ENCODE data around the gene ALDH1A1.

The ALDH1A1 gene

DNA sequence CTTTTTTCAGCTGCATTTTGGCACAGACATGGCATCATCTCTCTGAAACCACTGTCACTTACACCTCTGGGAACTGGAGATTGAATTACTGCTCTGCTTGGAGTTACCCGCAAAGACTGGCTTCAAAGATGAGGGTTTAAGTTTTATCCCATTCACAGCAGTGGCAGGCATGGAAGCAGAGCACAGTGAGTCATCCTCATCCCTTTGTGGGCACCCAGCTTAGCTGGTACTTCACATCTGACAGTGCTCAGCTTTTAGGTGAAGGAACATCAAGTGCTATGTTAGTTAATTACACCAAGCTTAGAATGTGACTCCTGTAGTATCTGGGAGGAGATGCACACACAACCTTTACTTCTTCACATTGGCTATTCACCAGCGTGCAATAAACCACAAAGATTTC is 24.8 kb upstream of the ALDH1A1 start:
- Histone ChIP-seq H3K9me3 (ENCODE audit: control insufficient read depth, insufficient read depth, low read depth, low read length) (no peaks in the 10 kb centered on the region), H3K4me1 (ENCODE audit: control insufficient read depth, insufficient read depth, low read length) (no peaks in the 10 kb centered on the region), H3K36me3 (ENCODE audit: control insufficient read depth in 2 of 2, insufficient read depth in 1 of 2, low read length in 2 of 2) (no peaks in the 10 kb centered on the region), H3K4me3 (ENCODE audit: low read depth, low read length) (no peak overlapping the region), H3K27ac (ENCODE audit: extremely low read depth, low read depth, low read length) (no peak overlapping the region)
- TF ChIP-seq ZNF621 (tag by site-specific recombination; IDR thresholded peaks at IDR 0.05) (no peak), ZNF335 (tag by site-specific recombination; conservative IDR thresholded peaks at IDR 0.05) (no peak), RBAK (tag by site-specific recombination; IDR thresholded peaks at IDR 0.05) (no peak), OVOL3 (tag by site-specific recombination; IDR thresholded peaks at IDR 0.05) (no peak), IKZF3 (tag by site-specific recombination; IDR thresholded peaks at IDR 0.05) (no peak), ZNF654 (tag by site-specific recombination; IDR thresholded peaks at IDR 0.05; ENCODE audit: low read depth) (no peak), ZBTB17 (tag by site-specific recombination; IDR thresholded peaks at IDR 0.05) (no peak), ZNF433 (tag by site-specific recombination; IDR thresholded peaks at IDR 0.05; ENCODE audit: low read depth) (no peak), ZNF37A (tag by site-specific recombination; IDR thresholded peaks at IDR 0.05) (no peak), ZNF211 (tag by site-specific recombination; IDR thresholded peaks at IDR 0.05; ENCODE audit: low read depth) (no peak), GLIS1 (tag by site-specific recombination; IDR thresholded peaks at IDR 0.05) (no peak), ZNF146 (tag by site-specific recombination; IDR thresholded peaks at IDR 0.05) (no peak), ZNF624 (tag by site-specific recombination; IDR thresholded peaks at IDR 0.05) (no peak), FEZF1 (tag by site-specific recombination; IDR thresholded peaks at IDR 0.05) (no peak), ZFP37 (tag by site-specific recombination; IDR thresholded peaks at IDR 0.05) (no peak)
- TF ChIP-seq, protein P1, sequence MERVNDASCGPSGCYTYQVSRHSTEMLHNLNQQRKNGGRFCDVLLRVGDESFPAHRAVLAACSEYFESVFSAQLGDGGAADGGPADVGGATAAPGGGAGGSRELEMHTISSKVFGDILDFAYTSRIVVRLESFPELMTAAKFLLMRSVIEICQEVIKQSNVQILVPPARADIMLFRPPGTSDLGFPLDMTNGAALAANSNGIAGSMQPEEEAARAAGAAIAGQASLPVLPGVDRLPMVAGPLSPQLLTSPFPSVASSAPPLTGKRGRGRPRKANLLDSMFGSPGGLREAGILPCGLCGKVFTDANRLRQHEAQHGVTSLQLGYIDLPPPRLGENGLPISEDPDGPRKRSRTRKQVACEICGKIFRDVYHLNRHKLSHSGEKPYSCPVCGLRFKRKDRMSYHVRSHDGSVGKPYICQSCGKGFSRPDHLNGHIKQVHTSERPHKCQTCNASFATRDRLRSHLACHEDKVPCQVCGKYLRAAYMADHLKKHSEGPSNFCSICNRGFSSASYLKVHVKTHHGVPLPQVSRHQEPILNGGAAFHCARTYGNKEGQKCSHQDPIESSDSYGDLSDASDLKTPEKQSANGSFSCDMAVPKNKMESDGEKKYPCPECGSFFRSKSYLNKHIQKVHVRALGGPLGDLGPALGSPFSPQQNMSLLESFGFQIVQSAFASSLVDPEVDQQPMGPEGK (tag by site-specific recombination; IDR thresholded peaks at IDR 0.05) = no peak
- TF ChIP-seq, protein P2, sequence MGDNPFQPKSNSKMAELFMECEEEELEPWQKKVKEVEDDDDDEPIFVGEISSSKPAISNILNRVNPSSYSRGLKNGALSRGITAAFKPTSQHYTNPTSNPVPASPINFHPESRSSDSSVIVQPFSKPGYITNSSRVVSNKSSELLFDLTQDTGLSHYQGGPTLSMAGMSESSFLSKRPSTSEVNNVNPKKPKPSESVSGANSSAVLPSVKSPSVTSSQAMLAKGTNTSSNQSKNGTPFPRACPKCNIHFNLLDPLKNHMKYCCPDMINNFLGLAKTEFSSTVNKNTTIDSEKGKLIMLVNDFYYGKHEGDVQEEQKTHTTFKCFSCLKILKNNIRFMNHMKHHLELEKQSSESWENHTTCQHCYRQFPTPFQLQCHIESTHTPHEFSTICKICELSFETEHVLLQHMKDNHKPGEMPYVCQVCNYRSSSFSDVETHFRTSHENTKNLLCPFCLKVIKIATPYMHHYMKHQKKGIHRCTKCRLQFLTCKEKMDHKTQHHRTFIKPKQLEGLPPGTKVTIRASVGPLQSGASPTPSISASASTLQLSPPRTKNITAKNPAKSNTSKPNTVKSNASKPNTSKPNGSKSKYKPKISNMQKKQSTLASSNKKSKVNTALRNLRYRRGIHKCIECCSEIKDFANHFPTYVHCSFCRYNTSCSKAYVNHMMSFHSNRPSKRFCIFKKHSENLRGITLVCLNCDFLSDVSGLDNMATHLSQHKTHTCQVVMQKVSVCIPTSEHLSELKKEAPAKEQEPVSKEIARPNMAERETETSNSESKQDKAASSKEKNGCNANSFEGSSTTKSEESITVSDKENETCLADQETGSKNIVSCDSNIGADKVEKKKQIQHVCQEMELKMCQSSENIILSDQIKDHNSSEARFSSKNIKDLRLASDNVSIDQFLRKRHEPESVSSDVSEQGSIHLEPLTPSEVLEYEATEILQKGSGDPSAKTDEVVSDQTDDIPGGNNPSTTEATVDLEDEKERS (tag by site-specific recombination; IDR thresholded peaks at IDR 0.05) = no peak
- ChIA-PET CTCF (interaction anchor here (0.6 to 2.1 kb wide), 4 partner anchors 30 to 120 kb away, joined by 3 to 7 read pairs (median 4); no protein-coding TSS in a partner anchor), POLR2A (interaction anchor here (0.6 kb wide), 1 partner anchor 1922 kb away, joined by 4 read pairs; no protein-coding TSS in a partner anchor)

DNA sequence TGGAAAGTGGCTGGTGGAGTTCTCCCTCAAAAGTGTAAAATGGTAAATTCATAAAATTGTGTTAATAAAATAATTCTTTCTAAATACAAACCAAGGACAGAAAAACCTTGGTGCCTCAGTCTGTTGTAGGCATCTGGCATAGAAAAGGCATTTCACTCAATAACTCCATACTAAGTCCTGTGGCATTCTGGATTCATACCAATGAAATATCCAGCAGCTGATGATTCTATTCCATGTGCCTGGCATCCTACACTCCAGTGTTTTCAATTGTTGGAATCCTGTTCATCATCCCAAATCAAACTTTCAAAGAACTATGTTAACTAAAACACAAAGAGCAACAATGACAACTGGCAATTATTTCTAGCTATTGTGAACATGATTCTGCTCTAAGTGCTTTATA is 21.6 kb upstream of the ALDH1A1 start:
- ChIA-PET POLR2A (no interaction called here), CTCF (no interaction called here)
- Histone ChIP-seq H3K4me3 (ENCODE audit: low read depth, low read length) (no peak overlapping the region), H3K9me3 (ENCODE audit: control insufficient read depth, insufficient read depth, low read depth, low read length) (no peaks in the 10 kb centered on the region), H3K36me3 (ENCODE audit: control insufficient read depth in 2 of 2, insufficient read depth in 1 of 2, low read length in 2 of 2) (no peaks in the 10 kb centered on the region), H3K27ac (ENCODE audit: extremely low read depth, low read depth, low read length) (no peak overlapping the region), H3K4me1 (ENCODE audit: control insufficient read depth, insufficient read depth, low read length) (no peaks in the 10 kb centered on the region)
- TF ChIP-seq ZNF621 (tag by site-specific recombination; IDR thresholded peaks at IDR 0.05) (no peak), ZNF132 (tag by site-specific recombination; IDR thresholded peaks at IDR 0.05; ENCODE audit: borderline replicate concordance) (no peak), ZNF133 (tag by site-specific recombination; IDR thresholded peaks at IDR 0.05) (no peak), ZNF677 (tag by site-specific recombination; IDR thresholded peaks at IDR 0.05) (no peak), ZNF214 (tag by site-specific recombination; IDR thresholded peaks at IDR 0.05; ENCODE audit: borderline replicate concordance) (no peak), ZNF433 (tag by site-specific recombination; IDR thresholded peaks at IDR 0.05; ENCODE audit: low read depth) (no peak), ZNF174 (tag by site-specific recombination; IDR thresholded peaks at IDR 0.05) (no peak), ZNF555 (tag by site-specific recombination; conservative IDR thresholded peaks at IDR 0.05) (no peak)
- TF ChIP-seq, protein P3, sequence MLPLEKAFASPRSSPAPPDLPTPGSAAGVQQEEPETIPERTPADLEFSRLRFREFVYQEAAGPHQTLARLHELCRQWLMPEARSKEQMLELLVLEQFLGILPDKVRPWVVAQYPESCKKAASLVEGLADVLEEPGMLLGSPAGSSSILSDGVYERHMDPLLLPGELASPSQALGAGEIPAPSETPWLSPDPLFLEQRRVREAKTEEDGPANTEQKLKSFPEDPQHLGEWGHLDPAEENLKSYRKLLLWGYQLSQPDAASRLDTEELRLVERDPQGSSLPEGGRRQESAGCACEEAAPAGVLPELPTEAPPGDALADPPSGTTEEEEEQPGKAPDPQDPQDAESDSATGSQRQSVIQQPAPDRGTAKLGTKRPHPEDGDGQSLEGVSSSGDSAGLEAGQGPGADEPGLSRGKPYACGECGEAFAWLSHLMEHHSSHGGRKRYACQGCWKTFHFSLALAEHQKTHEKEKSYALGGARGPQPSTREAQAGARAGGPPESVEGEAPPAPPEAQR (tag by site-specific recombination; IDR thresholded peaks at IDR 0.05) = no peak

Data from HEK293 (cell line).